Thoracic aorta (tissue), 2 donors: ENCODE results near the gene RAP1A. TPM values are rescaled to one million over a fixed set of nuclear protein-coding genes. Genes with fewer than 3 reads are reported as not detected.

Source experiments
- ATAC-seq: fragments of 150-250 bp; one replicate; pipeline ENCODE4 v1.8.0; 2017; ENCODE audit warnings: low read depth; ENCODE audit not compliant: insufficient number of reproducible peaks, low FRiP score
- DNase-seq: peaks from one replicate; pipeline ENCODE4 v3.0.0-alpha.2; 2020; ENCODE audit warnings: low spot score
- H3K27ac ChIP-seq, 2 donors: fragments of 200-600 bp; sonication (generic); 1 replicate in 1 of 2; 2 replicates in 1 of 2; pipeline ENCODE4 v1.5.1; 2016; ENCODE audit warnings: mild to moderate bottlenecking in 2 of 2, moderate library complexity in 2 of 2
- H3K27me3 ChIP-seq: fragments of 200-600 bp; sonication (generic); replicated peaks from 2 replicates; pipeline ENCODE4 v1.6.0; 2016; ENCODE audit warnings: mild to moderate bottlenecking; ENCODE audit not compliant: insufficient read depth
- H3K36me3 ChIP-seq: fragments of 200-600 bp; sonication (generic); one replicate; pipeline ENCODE4 v1.5.1; 2016
- H3K4me1 ChIP-seq, 2 donors: fragments of 200-600 bp; sonication (generic); 1 replicate in 1 of 2; 2 replicates in 1 of 2; pipeline versions ENCODE4 v1.5.1 to v1.6.0; 2016; ENCODE audit warnings: low read depth in 2 of 2, mild to moderate bottlenecking in 1 of 2; ENCODE audit not compliant: control insufficient read depth in 1 of 2
- H3K4me3 ChIP-seq: fragments of 200-600 bp; sonication (generic); 2 replicates; pipeline ENCODE4 v1.5.1; 2016; ENCODE audit warnings: mild to moderate bottlenecking
- H3K9me3 ChIP-seq: fragments of 200-600 bp; sonication (generic); 2 replicates; pipeline ENCODE4 v1.5.1; 2016
- CTCF ChIP-seq: fragments of 200-600 bp; sonication (generic); IDR thresholded peaks from one replicate; pipeline ENCODE4 v1.5.1; 2019; ENCODE audit warnings: antibody characterized with exemption
- total RNA-seq, 2 donors: library from RNA; depleted of rRNA; stranded (reverse); fragments of >200 nt; gene quantifications; one replicate each; pipeline versions ENCODE4 v1.1.0 to v1.2.3, GENCODE V29; 2016

RAP1A gene
- total RNA-seq, 2 donors from 2014 or later: 67.4 to 75.0 TPM

- Histone ChIP-seq H3K27me3 (no peaks in the 10 kb centered on the region), H3K4me1 (peaks cover 0 to 5% of the 10 kb centered on the region in 2 donors), H3K4me3 (no peak overlapping the region), H3K9me3 (no peaks in the 10 kb centered on the region), H3K36me3 (no peaks in the 10 kb centered on the region), H3K27ac (no peak overlapping the region)
- TF ChIP-seq CTCF: no peak
- DNase-seq (no peak), ATAC-seq (no peak)
Measured at GRCh38 chr1:111747947-111748346, 128.4 kb downstream of the RAP1A start.

GRCh38 chr1:111749628-111750027 lies 130.0 kb downstream of the RAP1A start:
- Histone ChIP-seq H3K27me3 (no peaks in the 10 kb centered on the region), H3K4me3 (no peak overlapping the region), H3K9me3 (no peaks in the 10 kb centered on the region), H3K27ac (no peak overlapping the region), H3K4me1 (peaks cover 2 to 11% of the 10 kb centered on the region in 2 donors), H3K36me3 (no peaks in the 10 kb centered on the region)
- no peak for TF ChIP-seq CTCF
- DNase-seq: no peak
- ATAC-seq: no peak

GRCh38 chr1:111750856-111751255 lies 131.3 kb downstream of the RAP1A start:
- no peaks in the 10 kb centered on the region for H3K36me3 ChIP-seq
- TF ChIP-seq CTCF: no peak
- H3K9me3 ChIP-seq: no peaks in the 10 kb centered on the region
- ATAC-seq: no peak
- H3K4me1 ChIP-seq: peaks cover 4 to 14% of the 10 kb centered on the region in 2 donors
- H3K27ac ChIP-seq: no peak overlapping the region
- H3K27me3 ChIP-seq: no peaks in the 10 kb centered on the region
- H3K4me3 ChIP-seq: no peak overlapping the region
- no peak for DNase-seq

- Histone ChIP-seq H3K27ac (no peak overlapping the region), H3K36me3 (no peaks in the 10 kb centered on the region), H3K4me3 (no peak overlapping the region), H3K4me1 (peaks cover 8 to 22% of the 10 kb centered on the region in 2 donors), H3K9me3 (no peaks in the 10 kb centered on the region), H3K27me3 (no peaks in the 10 kb centered on the region)
- TF ChIP-seq CTCF: no peak
- DNase-seq (no peak), ATAC-seq (no peak)
Measured at GRCh38 chr1:111751906-111752575, 132.5 kb downstream of the RAP1A start.

GRCh38 chr1:111754984-111755330 lies 135.4 kb downstream of the RAP1A start:
- TF ChIP-seq CTCF: no peak
- no peak for ATAC-seq
- H3K27me3 ChIP-seq: no peaks in the 10 kb centered on the region
- H3K4me3 ChIP-seq: peak overlapping the region; percentile 95
- H3K36me3 ChIP-seq: no peaks in the 10 kb centered on the region
- DNase-seq: no peak
- H3K27ac ChIP-seq: peak overlapping the region; percentile 92 to 93
- no peaks in the 10 kb centered on the region for H3K9me3 ChIP-seq
- H3K4me1 ChIP-seq: peaks cover 8 to 25% of the 10 kb centered on the region in 2 donors
